Nephron (organoid): ENCODE results near the gene NPEPPS.

Source experiments
- H3K27ac Mint-ChIP-seq, 3 experiments: 2 replicates each; pipeline ENCODE4 v1.8.0; 2020; ENCODE audit warnings: mixed read lengths in 3 of 3, mild to moderate bottlenecking in 2 of 3, moderate library complexity in 1 of 3
- H3K27me3 Mint-ChIP-seq: 2 replicates; pipeline ENCODE4 v1.8.0; 2021; ENCODE audit warnings: low read depth, mild to moderate bottlenecking, moderate library complexity, mixed read lengths
- H3K36me3 Mint-ChIP-seq: 2 replicates; pipeline ENCODE4 v1.8.0; 2020; ENCODE audit warnings: low read depth, mixed read lengths
- H3K4me1 Mint-ChIP-seq: 2 replicates; pipeline ENCODE4 v1.8.0; 2020; ENCODE audit warnings: mixed read lengths
- H3K4me3 Mint-ChIP-seq, 3 experiments: 2 replicates each; pipeline ENCODE4 v1.8.0; 2020; ENCODE audit warnings: mild to moderate bottlenecking in 3 of 3, mixed read lengths in 3 of 3, moderate library complexity in 2 of 3
- H3K9me3 Mint-ChIP-seq: 2 replicates; pipeline ENCODE4 v1.8.0; 2020; ENCODE audit warnings: mixed read lengths
- TF ChIP-seq, protein P1 (sequence below), 3 experiments: fragments of 200-600 bp; sonication (generic); IDR thresholded peaks; one replicate each; pipeline ENCODE4 v1.5.0; 2021; ENCODE audit warnings: antibody characterized with exemption in 3 of 3; ENCODE audit not compliant: unreplicated experiment in 3 of 3

NPEPPS gene

DNA sequence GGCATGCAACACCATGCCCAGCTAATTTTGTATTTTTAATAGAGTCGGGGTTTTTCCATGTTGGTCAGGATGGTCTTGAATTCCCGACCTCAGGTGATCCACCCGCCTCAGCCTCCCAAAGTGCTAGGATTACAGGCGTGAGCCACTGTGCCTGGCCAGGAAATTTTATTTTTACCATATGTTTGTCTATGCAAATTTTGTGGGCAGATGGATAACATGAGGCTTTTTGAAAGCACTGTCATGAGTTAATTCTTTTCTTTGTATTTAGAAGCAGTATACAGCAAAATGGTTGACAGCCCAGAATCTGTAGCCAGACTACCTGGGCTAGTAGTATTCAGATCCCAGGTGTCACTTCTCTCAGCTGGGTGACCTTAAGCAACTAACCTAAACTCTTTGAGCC, 110.3 kb downstream of the NPEPPS start:
- TF ChIP-seq, protein P1, sequence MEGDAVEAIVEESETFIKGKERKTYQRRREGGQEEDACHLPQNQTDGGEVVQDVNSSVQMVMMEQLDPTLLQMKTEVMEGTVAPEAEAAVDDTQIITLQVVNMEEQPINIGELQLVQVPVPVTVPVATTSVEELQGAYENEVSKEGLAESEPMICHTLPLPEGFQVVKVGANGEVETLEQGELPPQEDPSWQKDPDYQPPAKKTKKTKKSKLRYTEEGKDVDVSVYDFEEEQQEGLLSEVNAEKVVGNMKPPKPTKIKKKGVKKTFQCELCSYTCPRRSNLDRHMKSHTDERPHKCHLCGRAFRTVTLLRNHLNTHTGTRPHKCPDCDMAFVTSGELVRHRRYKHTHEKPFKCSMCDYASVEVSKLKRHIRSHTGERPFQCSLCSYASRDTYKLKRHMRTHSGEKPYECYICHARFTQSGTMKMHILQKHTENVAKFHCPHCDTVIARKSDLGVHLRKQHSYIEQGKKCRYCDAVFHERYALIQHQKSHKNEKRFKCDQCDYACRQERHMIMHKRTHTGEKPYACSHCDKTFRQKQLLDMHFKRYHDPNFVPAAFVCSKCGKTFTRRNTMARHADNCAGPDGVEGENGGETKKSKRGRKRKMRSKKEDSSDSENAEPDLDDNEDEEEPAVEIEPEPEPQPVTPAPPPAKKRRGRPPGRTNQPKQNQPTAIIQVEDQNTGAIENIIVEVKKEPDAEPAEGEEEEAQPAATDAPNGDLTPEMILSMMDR (IDR thresholded peaks at IDR 0.05; ENCODE audit: unreplicated experiment in 3 of 3) = no peak
- Mint-ChIP-seq H3K27me3 (no peaks in the 10 kb centered on the region), H3K4me1 (no peaks in the 10 kb centered on the region), H3K36me3 (peaks cover 10% of the 10 kb centered on the region), H3K4me3 (no peak overlapping the region), H3K27ac (no peak overlapping the region), H3K9me3 (no peaks in the 10 kb centered on the region)

DNA sequence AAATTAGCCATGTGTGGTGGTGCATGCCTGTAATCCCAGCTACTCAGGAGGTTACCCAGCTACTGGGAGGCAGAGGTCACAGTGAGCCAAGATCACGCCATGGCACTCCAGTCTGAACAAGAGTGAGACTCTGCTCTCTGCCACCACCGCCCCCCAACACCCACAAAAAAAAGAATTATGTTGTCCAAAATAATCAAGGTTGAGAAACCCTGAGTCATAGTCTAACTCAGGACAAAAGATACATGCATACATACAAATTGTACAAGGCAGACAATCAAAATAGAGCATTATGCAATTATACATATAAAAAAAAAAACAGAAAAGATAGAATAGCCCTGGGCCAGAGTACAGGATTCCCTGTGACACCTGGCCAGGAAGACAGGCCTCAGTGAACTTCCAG, 112.2 kb downstream of the NPEPPS start:
- Mint-ChIP-seq H3K36me3 (no peaks in the 10 kb centered on the region), H3K4me3 (no peak overlapping the region), H3K4me1 (no peaks in the 10 kb centered on the region), H3K9me3 (no peaks in the 10 kb centered on the region), H3K27ac (no peak overlapping the region), H3K27me3 (no peaks in the 10 kb centered on the region)
- TF ChIP-seq, protein P1 (IDR thresholded peaks at IDR 0.05; ENCODE audit: unreplicated experiment in 3 of 3) = no peak

GRCh38 chr17:47644324-47644723, 113.4 kb downstream of the NPEPPS start:
- H3K36me3 Mint-ChIP-seq = no peaks in the 10 kb centered on the region
- H3K4me1 Mint-ChIP-seq = no peaks in the 10 kb centered on the region
- no peak overlapping the region for H3K4me3 Mint-ChIP-seq
- TF ChIP-seq, protein P1 (IDR thresholded peaks at IDR 0.05; ENCODE audit: unreplicated experiment in 3 of 3) = no peak
- no peaks in the 10 kb centered on the region for H3K9me3 Mint-ChIP-seq
- no peaks in the 10 kb centered on the region for H3K27me3 Mint-ChIP-seq
- no peak overlapping the region for H3K27ac Mint-ChIP-seq

DNA sequence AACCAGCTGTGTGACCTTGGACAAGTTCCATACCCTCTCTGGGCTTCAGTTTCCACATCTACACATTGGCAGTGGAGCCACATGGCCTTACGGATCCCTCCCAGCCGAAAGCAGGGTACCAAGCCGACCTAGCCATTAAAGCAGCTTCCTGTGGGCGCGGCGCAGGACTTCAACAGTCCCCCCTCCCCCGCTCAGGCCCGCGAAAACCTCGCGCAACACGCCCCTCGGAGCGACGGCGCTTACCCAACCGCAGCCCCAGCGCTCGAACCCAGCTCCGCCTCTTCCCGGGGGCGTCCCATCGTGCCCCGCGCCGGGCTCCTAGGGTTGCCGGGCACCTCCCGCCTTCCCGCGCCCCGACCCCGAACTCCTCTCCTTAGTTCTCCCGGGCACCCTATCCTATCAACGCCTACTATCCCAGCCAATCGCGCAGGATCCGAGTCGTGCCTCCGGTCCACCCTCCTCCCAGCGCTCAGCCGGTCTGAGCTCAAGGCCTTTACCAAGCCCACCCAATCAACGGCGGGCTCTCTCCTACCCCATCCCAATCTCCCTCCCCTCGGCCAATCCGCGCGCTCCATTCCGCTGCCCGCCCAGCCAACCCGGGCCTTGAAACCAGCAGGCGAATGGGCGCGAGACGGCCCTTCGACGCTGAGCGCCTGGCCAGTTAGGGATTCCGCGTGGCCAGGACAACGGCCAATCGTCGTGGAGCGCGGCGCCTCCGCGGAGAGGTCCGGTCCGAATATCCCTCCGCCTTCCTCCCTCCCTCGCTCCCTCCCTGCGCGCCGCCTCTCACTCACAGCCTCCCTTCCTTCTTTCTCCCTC, 118.5 kb downstream of the NPEPPS start, which contains the start of gene KPNB1:
TSS of gene KPNB1 (plus strand) at position 767 of the 819 bp plus-strand sequence. CDS start 326 bp downstream, outside the sequence.
- Mint-ChIP-seq H3K27me3 (peaks cover 3% of the 10 kb centered on the region), H3K9me3 (no peaks in the 10 kb centered on the region), H3K27ac (peak within 1 kb of the TSS; percentile 76 to 96 (median 95)), H3K36me3 (peaks cover 27% of the 10 kb centered on the region), H3K4me3 (peak within 1 kb of the TSS; percentile 93 to 97 (median 93)), H3K4me1 (peaks cover 23% of the 10 kb centered on the region)
- TF ChIP-seq, protein P1 (IDR thresholded peaks at IDR 0.05; ENCODE audit: unreplicated experiment in 3 of 3) = no peak

DNA sequence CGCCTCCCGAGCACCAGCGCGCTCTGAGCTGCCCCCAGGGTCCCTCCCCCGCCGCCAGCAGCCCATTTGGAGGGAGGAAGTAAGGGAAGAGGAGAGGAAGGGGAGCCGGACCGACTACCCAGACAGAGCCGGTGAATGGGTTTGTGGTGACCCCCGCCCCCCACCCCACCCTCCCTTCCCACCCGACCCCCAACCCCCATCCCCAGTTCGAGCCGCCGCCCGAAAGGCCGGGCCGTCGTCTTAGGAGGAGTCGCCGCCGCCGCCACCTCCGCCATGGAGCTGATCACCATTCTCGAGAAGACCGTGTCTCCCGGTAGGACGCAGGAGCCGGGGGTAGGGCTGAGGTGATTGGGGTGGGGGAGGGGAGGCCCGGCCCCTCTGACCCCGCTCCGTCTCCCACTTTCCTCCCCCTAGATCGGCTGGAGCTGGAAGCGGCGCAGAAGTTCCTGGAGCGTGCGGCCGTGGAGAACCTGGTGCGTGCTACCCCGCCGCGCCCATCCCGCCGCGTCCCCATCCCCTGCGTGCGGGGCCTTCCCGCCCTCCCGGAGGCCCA, 119.1 kb downstream of the NPEPPS start:
- Mint-ChIP-seq H3K4me3 (peak overlapping the region; percentile 89 to 97 (median 93)), H3K27ac (peak overlapping the region; percentile 76 to 96 (median 95)), H3K27me3 (peaks cover 3% of the 10 kb centered on the region), H3K9me3 (no peaks in the 10 kb centered on the region), H3K36me3 (peaks cover 34% of the 10 kb centered on the region), H3K4me1 (peaks cover 30% of the 10 kb centered on the region)
- TF ChIP-seq, protein P1 (IDR thresholded peaks at IDR 0.05; ENCODE audit: unreplicated experiment in 3 of 3) = no peak
